Measurements from ENCODE around the gene FRMD7.
"Not testable (repeated sequence)": the region's sequence is repeated elsewhere in the genome, so short reads cannot be mapped to it uniquely, and the experiment has no call there.

The FRMD7 gene

GRCh38 chrX:132127743-132128142, at the start of gene FRMD7:
TSS of gene FRMD7 (minus strand) at chrX:132128020. CDS start at chrX:132127844, 176 bp downstream.
- no peak for DNase-seq

- DNase-seq: no peak
Measured at GRCh38 chrX:132173647-132174046, 45.8 kb upstream of the FRMD7 start.

- DNase-seq: no peak
Measured at GRCh38 chrX:132171881-132172280, 44.1 kb upstream of the FRMD7 start.

- DNase-seq: no peak
Measured at GRCh38 chrX:132171478-132171877, 43.7 kb upstream of the FRMD7 start.

- DNase-seq: no peak
Measured at GRCh38 chrX:132169554-132169953, 41.7 kb upstream of the FRMD7 start.

GRCh38 chrX:132165651-132166050, 37.8 kb upstream of the FRMD7 start:
- no peak for DNase-seq

GRCh38 chrX:132165005-132165404, 37.2 kb upstream of the FRMD7 start:
- DNase-seq: no peak

GRCh38 chrX:132163094-132163493, 35.3 kb upstream of the FRMD7 start:
- not testable (repeated sequence) for DNase-seq

- no peak for DNase-seq
Measured at GRCh38 chrX:132153166-132153565, 25.3 kb upstream of the FRMD7 start.

GRCh38 chrX:132146456-132146855, 18.6 kb upstream of the FRMD7 start:
- no peak for DNase-seq

GRCh38 chrX:132144061-132144460, 16.2 kb upstream of the FRMD7 start:
- DNase-seq: no peak

- DNase-seq: no peak
Measured at GRCh38 chrX:132125906-132126305, 1.9 kb downstream of the FRMD7 start.

GRCh38 chrX:132120913-132121312, 6.9 kb downstream of the FRMD7 start:
- no peak for DNase-seq

GRCh38 chrX:132119821-132120515, 7.9 kb downstream of the FRMD7 start:
- DNase-seq: no peak

- no peak for DNase-seq
Measured at GRCh38 chrX:132119283-132119682, 8.5 kb downstream of the FRMD7 start.

- no peak for DNase-seq
Measured at GRCh38 chrX:132118358-132118757, 9.5 kb downstream of the FRMD7 start.

GRCh38 chrX:132115792-132116191, 12.0 kb downstream of the FRMD7 start:
- no peak for DNase-seq

- no peak for DNase-seq
Measured at GRCh38 chrX:132114607-132115006, 13.2 kb downstream of the FRMD7 start.

- no peak for DNase-seq
Measured at GRCh38 chrX:132107291-132107690, 20.5 kb downstream of the FRMD7 start.

- no peak for DNase-seq
Measured at GRCh38 chrX:132101799-132102198, 26.0 kb downstream of the FRMD7 start.

GRCh38 chrX:132101206-132101605, 26.6 kb downstream of the FRMD7 start:
- no peak for DNase-seq

GRCh38 chrX:132098704-132099103, 29.1 kb downstream of the FRMD7 start:
- not testable (repeated sequence) for DNase-seq

GRCh38 chrX:132094164-132094563, 33.7 kb downstream of the FRMD7 start:
- DNase-seq: no peak

- no peak for DNase-seq
Measured at GRCh38 chrX:132093239-132093860, 34.5 kb downstream of the FRMD7 start.
